ENCODE results near the gene TENM4. TPM values are rescaled to one million over a fixed set of nuclear protein-coding genes. Genes with fewer than 3 reads are reported as not detected.

Gene TENM4
- polyA plus RNA-seq, 1 of the 3 experiments (the other 2 are of a cell fraction): 16.7 TPM

- TF ChIP-seq TAF1 (IDR thresholded peaks at IDR 0.05; ENCODE audit: borderline replicate concordance, low read depth, low read length) (no peak), PBX3 (IDR thresholded peaks at IDR 0.05) (no peak), USF1 (IDR thresholded peaks at IDR 0.05; ENCODE audit: borderline replicate concordance, low read depth) (no peak)
These were observed 40.0 kb upstream of the TENM4 start (continued) for GRCh38 chr11:79480864-79481263.

- no peak overlapping the region for H3K4me2 ChIP-seq
- no peak overlapping the region for H3K9ac ChIP-seq
- no peak for TF ChIP-seq CTCF (IDR thresholded peaks at IDR 0.05)
- no peak for TF ChIP-seq CHD2 (IDR thresholded peaks at IDR 0.05; ENCODE audit: low read length, partially characterized antibody)
- TF ChIP-seq REST (IDR thresholded peaks at IDR 0.05; ENCODE audit: low read depth, low read length): no peak
- no peak for TF ChIP-seq PBX3 (IDR thresholded peaks at IDR 0.05)
- TF ChIP-seq TEAD4 (IDR thresholded peaks at IDR 0.05; ENCODE audit: borderline replicate concordance, insufficient read depth): no peak
- no peak for TF ChIP-seq NFIC (IDR thresholded peaks at IDR 0.05; ENCODE audit: borderline replicate concordance)
- TF ChIP-seq SIN3A (IDR thresholded peaks at IDR 0.05; ENCODE audit: borderline replicate concordance, low read depth, low read length): no peak
- TF ChIP-seq RAD21 (IDR thresholded peaks at IDR 0.05; ENCODE audit: low read length): no peak
- TF ChIP-seq MEF2A (IDR thresholded peaks at IDR 0.05; ENCODE audit: borderline replicate concordance, low read depth): no peak
- TF ChIP-seq RFX5 (IDR thresholded peaks at IDR 0.05; ENCODE audit: low read length): no peak
- no peak for TF ChIP-seq POLR2AphosphoS5 (IDR thresholded peaks at IDR 0.05; ENCODE audit: low read depth, low read length)
- no peaks in the 10 kb centered on the region for H3F3A ChIP-seq (replicated peaks; ENCODE audit: insufficient read depth)
- no peaks in the 10 kb centered on the region for H3K9me3 ChIP-seq
- H3K36me3 ChIP-seq (replicated peaks in 1 of 2; ENCODE audit: control insufficient read depth in 1 of 2, insufficient read depth in 2 of 2, low read length in 1 of 2): no peaks in the 10 kb centered on the region
- WGBS (ENCODE audit: low lambda C conversion rate): 68% methylated on average over 8 of the region's 8 CpGs
- H3K9me2 ChIP-seq: no peaks in the 10 kb centered on the region
- H3K27ac ChIP-seq (ENCODE audit: low read depth in 2 of 2, low read length in 1 of 2): no peak overlapping the region
- H3K27me3 ChIP-seq (ENCODE audit: insufficient read depth): no peaks in the 10 kb centered on the region
- H3K4me1 ChIP-seq (ENCODE audit: control insufficient read depth in 1 of 2, insufficient read depth in 2 of 2, low read depth in 1 of 2, low read length in 1 of 2): no peaks in the 10 kb centered on the region
- H3K79me2 ChIP-seq (ENCODE audit: insufficient read depth): no peaks in the 10 kb centered on the region
- POLR2A ChIA-PET: no interaction called here
- H2AFZ ChIP-seq (ENCODE audit: low read depth): no peak overlapping the region
- CTCF ChIA-PET: interaction anchor here (0.6 kb wide), 1 partner anchor 45 kb away, joined by 3 read pairs; no protein-coding TSS in a partner anchor
- H4K20me1 ChIP-seq (ENCODE audit: insufficient read depth): no peaks in the 10 kb centered on the region
- DNase-seq: no peak
- H3K4me3 ChIP-seq (ENCODE audit: low read depth in 2 of 2, low read length in 1 of 2): no peak overlapping the region
These were observed 32.1 kb upstream of the TENM4 start for GRCh38 chr11:79472819-79473529.

Measured in SK-N-SH (cell line).